GM21576 (cell line): Measurements from ENCODE around the gene RPL36.
"Not testable (repeated sequence)": the region's sequence is repeated elsewhere in the genome, so short reads cannot be mapped to it uniquely, and the experiment has no call there.

ENCODE experiments used
- ATAC-seq: cut with Tn5 transposase; IDR thresholded peaks from one replicate; pipeline ENCODE4 v1.9.1; 2021; ENCODE audit warnings: mild to moderate bottlenecking, moderate library complexity; ENCODE audit not compliant: unreplicated experiment

The RPL36 gene

DNA sequence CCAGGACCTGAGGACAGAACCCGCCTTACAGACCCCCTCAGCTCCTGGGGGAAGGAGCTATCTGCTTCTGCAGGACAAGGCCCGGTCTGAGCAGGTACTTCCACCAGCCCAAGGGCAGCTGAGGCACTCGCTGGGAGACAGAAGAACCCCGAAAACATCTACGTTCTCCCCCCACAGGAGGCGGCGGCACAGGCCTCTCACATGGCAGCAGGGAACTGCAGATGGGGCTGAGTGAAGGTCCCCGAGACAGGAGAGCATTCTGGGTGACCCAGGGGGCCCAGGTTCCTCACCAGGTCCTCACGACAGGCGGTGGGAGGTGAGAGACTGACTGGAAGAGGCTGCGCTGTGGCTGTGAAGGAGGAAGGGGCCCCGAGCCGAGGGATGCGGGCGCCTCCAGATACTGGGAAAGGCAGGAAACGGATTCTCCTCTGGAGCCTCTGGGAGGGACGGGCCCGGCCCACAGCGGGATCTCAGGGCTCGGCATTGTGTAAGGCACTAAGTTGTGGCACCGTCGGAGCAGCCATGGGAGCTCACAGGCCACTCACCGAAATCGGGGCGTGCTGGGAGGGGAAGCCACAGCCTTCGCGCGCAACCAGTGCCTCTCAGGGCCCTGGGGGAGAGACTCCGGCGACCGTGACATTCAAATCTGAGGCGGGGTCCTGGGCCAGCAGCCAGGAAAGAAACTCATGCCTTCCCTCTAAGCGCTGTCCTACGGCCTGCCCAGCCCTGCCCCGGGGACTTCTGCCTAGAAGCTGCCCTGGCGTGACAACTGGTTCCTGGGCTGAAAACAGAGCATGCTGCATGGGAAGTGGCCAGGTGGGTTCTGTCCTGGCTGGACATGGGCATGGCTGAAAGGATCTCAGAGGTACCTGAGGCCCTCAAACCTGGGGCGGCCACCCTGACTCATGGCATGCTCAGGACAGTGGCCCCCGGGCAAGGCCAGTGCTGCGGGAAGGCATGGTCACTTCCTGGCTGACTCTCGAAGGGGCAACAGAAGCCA, 14.0 kb downstream of the RPL36 start:
- ATAC-seq: no peak

- no peak for ATAC-seq
Measured at GRCh38 chr19:5705552-5705951, 15.5 kb downstream of the RPL36 start.

DNA sequence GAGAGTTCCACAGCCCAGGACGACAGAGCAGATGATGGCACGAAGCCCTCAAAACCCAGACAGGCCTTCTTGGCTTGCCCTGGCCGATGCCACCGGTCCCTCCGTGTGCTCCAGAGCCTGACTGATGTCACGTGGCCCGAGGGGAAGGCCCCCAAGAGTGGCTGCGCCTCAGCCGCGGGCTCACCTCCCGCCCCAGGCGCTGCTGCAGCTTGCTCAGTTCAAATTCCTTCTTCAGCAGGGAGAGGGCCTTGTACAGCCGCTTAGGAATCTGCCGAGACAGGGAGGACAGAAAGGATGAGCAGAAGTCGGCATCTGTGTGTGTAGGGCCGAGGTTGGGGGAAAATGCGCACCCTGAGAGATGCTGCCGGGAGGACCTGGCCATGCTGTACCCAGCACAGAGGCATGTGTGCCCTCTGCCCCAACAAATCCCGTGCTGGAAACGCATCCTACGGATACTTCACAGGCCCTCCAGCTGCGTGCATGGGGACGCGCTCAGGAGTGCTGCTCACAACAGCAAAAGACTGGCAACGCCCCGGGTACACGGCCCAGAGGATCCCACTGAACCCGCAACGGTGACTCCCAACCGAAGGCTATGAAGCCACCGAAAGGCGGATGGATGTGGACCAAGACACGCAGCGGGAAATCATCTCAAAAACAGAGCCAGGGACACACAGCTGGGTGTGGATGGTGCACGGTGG, 16.9 kb downstream of the RPL36 start:
- no peak for ATAC-seq

DNA sequence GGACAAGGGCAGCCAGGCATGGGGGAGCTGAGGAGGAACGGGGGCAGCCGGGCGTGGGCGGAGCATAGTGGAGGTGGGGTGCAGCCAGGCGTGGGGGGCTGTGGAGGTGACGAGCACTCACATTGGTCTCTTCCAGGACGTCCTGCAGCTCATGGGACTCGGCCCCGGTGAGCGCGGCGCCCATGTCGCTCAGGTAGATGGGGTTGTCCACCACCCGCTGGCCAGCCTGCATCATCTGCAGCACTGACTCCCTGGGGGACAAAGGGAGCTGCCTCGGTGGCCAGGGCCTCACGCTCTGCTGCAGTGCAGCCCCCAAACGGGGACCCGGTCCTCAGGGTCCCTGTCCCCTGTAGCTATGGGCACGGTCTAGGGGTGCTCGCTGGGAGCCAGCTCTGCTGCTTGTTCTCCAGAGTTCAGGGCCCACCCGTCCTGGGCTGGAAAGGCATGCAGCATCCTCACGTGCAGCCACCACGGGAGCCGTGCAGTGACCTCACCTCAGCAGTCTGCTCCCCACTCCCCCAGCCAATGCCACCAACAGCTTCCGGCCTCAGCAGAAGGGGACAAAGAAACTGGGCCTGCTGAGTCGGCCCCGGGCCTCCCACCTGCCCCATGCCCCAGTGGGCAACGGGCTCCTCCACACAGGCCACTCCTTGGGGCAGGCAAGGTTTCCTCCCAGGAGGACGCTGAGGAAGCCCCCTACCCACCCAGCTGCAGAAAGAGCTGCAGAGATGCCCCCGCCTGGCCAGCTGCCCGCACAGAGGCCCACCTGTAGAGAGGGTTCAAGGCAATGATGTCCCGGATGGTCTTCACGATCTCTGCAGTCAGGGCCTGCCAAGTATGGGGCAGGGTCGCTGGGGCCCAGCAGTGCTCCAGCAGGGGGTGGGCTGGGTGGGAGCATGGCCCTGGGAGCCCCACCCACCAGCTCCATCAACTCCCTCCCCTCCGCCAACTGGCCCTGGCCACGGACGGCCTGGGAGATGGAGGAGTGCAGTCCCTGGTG, 17.8 kb downstream of the RPL36 start:
- no peak for ATAC-seq

- ATAC-seq: no peak
Measured at GRCh38 chr19:5711025-5711424, 20.9 kb downstream of the RPL36 start.

- no peak for ATAC-seq
Measured at GRCh38 chr19:5711713-5712161, 21.6 kb downstream of the RPL36 start.

DNA sequence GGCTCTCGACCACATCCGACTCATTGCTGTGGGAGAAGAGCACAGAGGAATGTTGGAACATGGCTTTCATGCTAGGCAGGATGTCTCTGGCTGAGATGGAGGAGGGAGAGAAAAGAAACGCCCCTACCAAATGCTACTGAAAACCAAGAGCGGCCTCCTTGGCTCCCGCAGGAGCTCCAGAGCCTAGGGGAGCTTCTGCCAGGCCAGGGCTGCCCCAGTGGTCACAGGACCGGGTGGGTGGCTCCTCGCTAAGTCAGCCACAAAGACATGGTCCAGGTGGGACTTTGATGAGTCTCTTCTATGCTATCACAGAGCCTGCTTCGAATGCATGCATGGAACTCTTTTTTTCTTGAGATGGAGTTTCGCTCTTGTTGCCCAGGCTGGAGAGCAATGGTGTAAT, 23.1 kb downstream of the RPL36 start:
- no peak for ATAC-seq

DNA sequence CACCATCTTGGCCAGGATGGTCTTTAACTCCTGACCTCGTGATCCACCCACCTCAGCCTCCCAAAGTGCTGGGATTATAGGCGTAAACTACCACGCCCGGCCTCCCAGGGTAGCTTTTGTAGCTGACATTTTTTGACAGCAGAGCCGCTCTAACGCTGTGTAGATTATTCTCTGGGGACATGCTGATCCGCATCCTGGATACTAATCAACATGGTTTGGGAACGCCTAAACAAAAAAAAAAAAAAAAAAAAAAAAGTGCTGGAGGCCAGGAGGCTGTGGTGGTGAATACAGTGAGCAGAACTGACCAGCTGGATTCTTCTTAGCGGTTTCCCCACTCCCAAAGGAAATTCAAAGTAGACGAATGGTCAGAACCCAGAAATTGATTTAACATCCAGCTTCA, 24.7 kb downstream of the RPL36 start:
- no peak for ATAC-seq

DNA sequence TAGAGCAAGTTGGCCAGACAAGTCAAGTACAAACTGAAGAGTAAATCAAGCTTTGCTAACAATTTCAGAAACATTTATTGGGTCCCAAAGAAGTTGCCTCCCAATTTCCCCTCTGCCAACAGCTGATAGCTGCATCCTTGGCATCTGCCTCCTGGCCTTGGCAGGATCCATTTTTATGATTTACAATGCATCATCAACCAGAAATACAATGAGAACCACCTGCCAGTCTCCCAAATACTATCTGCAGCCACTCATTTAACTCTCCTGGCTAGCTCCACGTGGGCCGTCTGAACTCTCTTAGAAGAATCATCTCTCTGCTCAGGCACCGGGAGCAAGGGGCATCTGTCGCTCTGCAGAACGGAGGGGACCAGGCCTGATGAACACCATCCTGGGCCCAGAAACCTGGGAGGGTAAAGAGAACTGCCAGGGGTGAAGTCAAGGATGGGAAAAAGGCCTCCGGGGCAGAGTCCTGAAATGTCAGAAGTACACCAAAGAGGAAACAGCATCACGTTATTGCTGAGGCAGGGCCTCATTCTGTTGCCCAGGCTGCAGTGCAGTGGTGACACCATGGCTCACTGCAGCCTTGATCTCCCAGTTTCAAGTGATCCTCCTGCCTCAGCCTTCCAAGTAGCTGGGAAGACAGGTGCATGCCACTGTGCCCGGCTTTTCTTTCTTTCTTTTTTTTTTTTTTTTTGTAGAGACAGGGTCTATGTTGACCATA, 27.3 kb downstream of the RPL36 start:
- ATAC-seq: no peak

DNA sequence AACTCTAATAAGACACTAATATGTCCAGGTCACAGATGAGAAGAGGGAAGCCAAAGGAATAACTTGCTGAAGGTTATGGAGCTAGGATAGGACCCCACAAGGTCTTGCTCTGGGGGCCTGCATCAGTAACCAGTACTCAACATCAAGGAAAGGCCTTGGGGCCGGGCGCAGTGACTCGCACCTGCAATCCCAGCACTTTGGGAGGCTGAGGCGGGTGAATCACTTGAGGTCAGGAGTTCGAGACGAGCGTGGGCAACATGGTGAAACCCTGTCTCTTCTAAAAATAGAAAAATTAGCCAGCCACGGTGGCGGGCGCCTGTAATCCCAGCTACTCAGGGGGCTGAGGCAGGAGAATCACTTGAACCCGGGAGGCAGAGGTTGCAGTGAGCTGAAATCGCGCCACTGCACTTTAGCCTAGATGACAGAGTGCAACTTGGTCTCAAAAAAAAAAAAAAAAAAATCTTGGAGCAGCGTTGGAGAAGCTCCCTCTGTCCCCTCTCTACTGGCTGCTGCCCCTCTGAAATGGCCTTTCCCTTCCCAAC, 28.0 kb downstream of the RPL36 start:
- ATAC-seq: no peak

GRCh38 chr19:5718579-5719273, 28.6 kb downstream of the RPL36 start:
- ATAC-seq: no peak

GRCh38 chr19:5719274-5719960, 29.3 kb downstream of the RPL36 start:
- ATAC-seq: no peak

GRCh38 chr19:5719961-5720790, 30.1 kb downstream of the RPL36 start, which contains the start of the genes CATSPERD and LONP1:
CATSPERD (plus strand) TSS chr19:5720637; CDS start chr19:5720738, 101 bp downstream.
LONP1 (minus strand) TSS chr19:5720146; CDS start chr19:5720132, 14 bp downstream.
- peak; percentile 75 for ATAC-seq

GRCh38 chr19:5727453-5728050, 37.5 kb downstream of the RPL36 start:
- ATAC-seq: no peak

- ATAC-seq: not testable (repeated sequence)
Measured at GRCh38 chr19:5733172-5733571, 43.1 kb downstream of the RPL36 start.

DNA sequence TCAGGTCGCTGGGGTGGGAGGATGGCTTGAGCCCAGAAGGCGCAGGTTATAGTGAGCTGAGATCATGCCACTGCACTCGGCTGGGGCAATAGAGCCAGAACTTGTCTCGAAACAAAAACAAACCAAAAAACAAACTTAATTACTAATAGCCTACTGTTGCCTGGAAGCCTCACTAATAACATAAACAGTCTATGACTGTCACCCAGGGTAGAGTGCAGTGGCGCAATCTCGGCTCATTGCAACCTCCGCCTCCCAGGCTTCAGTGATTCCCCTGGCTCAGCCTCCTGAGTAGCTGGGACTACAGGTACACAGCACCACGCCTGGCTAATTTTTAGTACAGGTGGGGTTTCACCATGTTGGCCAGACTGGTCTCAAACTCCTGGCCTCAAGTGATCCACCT, 48.3 kb downstream of the RPL36 start:
- ATAC-seq: no peak
